ENCODE measurements around the gene MRPL36. TPM values are rescaled to one million over a fixed set of nuclear protein-coding genes. Genes with fewer than 3 reads are reported as not detected.

MRPL36 gene
- total RNA-seq, 1 experiment from 2014 or later: 102 TPM

- no peak for DNase-seq (ENCODE audit: low spot score)
- ChIA-PET CTCF (no interaction called here), POLR2A (ENCODE audit: low non-redundant PET) (interaction anchor here (0.5 kb wide), 1 partner anchor 146 kb away, joined by 4 read pairs; no protein-coding TSS in a partner anchor)
- Histone ChIP-seq H3K9me3 (ENCODE audit: low read depth, low read length, poor library complexity, severe bottlenecking) (no peaks in the 10 kb centered on the region), H3K27ac (ENCODE audit: low read depth, low read length, poor library complexity, severe bottlenecking) (no peak overlapping the region), H3K4me1 (ENCODE audit: insufficient read depth, low read length, poor library complexity, severe bottlenecking) (no peaks in the 10 kb centered on the region), H3K4me3 (ENCODE audit: low read depth, low read length, poor library complexity, severe bottlenecking) (no peak overlapping the region), H3K27me3 (replicated peaks; ENCODE audit: insufficient read depth, low read depth, low read length, poor library complexity) (peaks cover 78% of the 10 kb centered on the region), H3K36me3 (ENCODE audit: insufficient read depth, low read length, poor library complexity, severe bottlenecking) (no peaks in the 10 kb centered on the region)
- intact Hi-C loops (cut with micrococcal nuclease; ENCODE audit: unreplicated experiment): loop anchor here (10.0 kb wide), 1 partner anchor 267 kb away; no protein-coding TSS in a partner anchor
- no peak for TF ChIP-seq EZH2 (IDR thresholded peaks at IDR 0.05; ENCODE audit: borderline replicate concordance, low read depth, low read length, poor library complexity, severe bottlenecking)
- no peak for TF ChIP-seq CTCF (conservative IDR thresholded peaks at IDR 0.05; ENCODE audit: low read depth, low read length)
- no TSS peak for BruUV-seq (replicated peaks)
These were observed 31.9 kb downstream of the MRPL36 start for GRCh38 chr5:1767524-1768282.

- no peak for DNase-seq (ENCODE audit: low spot score)
- intact Hi-C loops (cut with micrococcal nuclease; ENCODE audit: unreplicated experiment): loop anchor here (10.0 kb wide), 1 partner anchor 269 kb away; no protein-coding TSS in a partner anchor
- H3K4me1 ChIP-seq (ENCODE audit: insufficient read depth, low read length, poor library complexity, severe bottlenecking): no peaks in the 10 kb centered on the region
- no peak overlapping the region for H3K27ac ChIP-seq (ENCODE audit: low read depth, low read length, poor library complexity, severe bottlenecking)
- no peak overlapping the region for H3K4me3 ChIP-seq (ENCODE audit: low read depth, low read length, poor library complexity, severe bottlenecking)
- no peaks in the 10 kb centered on the region for H3K36me3 ChIP-seq (ENCODE audit: insufficient read depth, low read length, poor library complexity, severe bottlenecking)
- no peak for TF ChIP-seq EZH2 (IDR thresholded peaks at IDR 0.05; ENCODE audit: borderline replicate concordance, low read depth, low read length, poor library complexity, severe bottlenecking)
- TF ChIP-seq CTCF (conservative IDR thresholded peaks at IDR 0.05; ENCODE audit: low read depth, low read length): no peak
- ChIA-PET CTCF (no interaction called here), POLR2A (ENCODE audit: low non-redundant PET) (no interaction called here)
- no TSS peak for BruUV-seq (replicated peaks)
- H3K9me3 ChIP-seq (ENCODE audit: low read depth, low read length, poor library complexity, severe bottlenecking): no peaks in the 10 kb centered on the region
- peaks cover 74% of the 10 kb centered on the region for H3K27me3 ChIP-seq (replicated peaks; ENCODE audit: insufficient read depth, low read depth, low read length, poor library complexity)
These were observed 33.8 kb downstream of the MRPL36 start for GRCh38 chr5:1765880-1766235.

GRCh38 chr5:1765141-1765879 is 34.3 kb downstream of the MRPL36 start:
- no TSS peak for BruUV-seq (replicated peaks)
- DNase-seq (ENCODE audit: low spot score): no peak
- peaks cover 74% of the 10 kb centered on the region for H3K27me3 ChIP-seq (replicated peaks; ENCODE audit: insufficient read depth, low read depth, low read length, poor library complexity)
- H3K9me3 ChIP-seq (ENCODE audit: low read depth, low read length, poor library complexity, severe bottlenecking): no peaks in the 10 kb centered on the region
- H3K4me3 ChIP-seq (ENCODE audit: low read depth, low read length, poor library complexity, severe bottlenecking): no peak overlapping the region
- POLR2A ChIA-PET (ENCODE audit: low non-redundant PET): interaction anchor here (0.6 kb wide), 1 partner anchor 34 kb away, joined by 3 read pairs; no protein-coding TSS in a partner anchor
- TF ChIP-seq EZH2 (IDR thresholded peaks at IDR 0.05; ENCODE audit: borderline replicate concordance, low read depth, low read length, poor library complexity, severe bottlenecking) (no peak), CTCF (conservative IDR thresholded peaks at IDR 0.05; ENCODE audit: low read depth, low read length) (no peak)
- H3K36me3 ChIP-seq (ENCODE audit: insufficient read depth, low read length, poor library complexity, severe bottlenecking): no peaks in the 10 kb centered on the region
- no peaks in the 10 kb centered on the region for H3K4me1 ChIP-seq (ENCODE audit: insufficient read depth, low read length, poor library complexity, severe bottlenecking)
- intact Hi-C loops (cut with micrococcal nuclease; ENCODE audit: unreplicated experiment): loop anchor here (10.0 kb wide), 1 partner anchor 269 kb away; no protein-coding TSS in a partner anchor
- CTCF ChIA-PET: no interaction called here
- no peak overlapping the region for H3K27ac ChIP-seq (ENCODE audit: low read depth, low read length, poor library complexity, severe bottlenecking)

Measured in A673 (cell line).